Measurements from ENCODE around the gene TEK. TPM values are rescaled to one million over a fixed set of nuclear protein-coding genes. Genes with fewer than 3 reads are reported as not detected.

Gene TEK
- total and polyA plus RNA-seq, 9 donors: 2.0 to 22.2 (median 4.0) TPM

- WGBS, 3 donors: 86 to 91% (median 89%) methylated on average over 2 of the region's 2 CpGs
- H3K4me3 ChIP-seq: no peak overlapping the region
- H3K36me3 ChIP-seq: no peaks in the 10 kb centered on the region
- no peak overlapping the region for H3K27ac ChIP-seq
- no peaks in the 10 kb centered on the region for H3K27me3 ChIP-seq
- intact Hi-C loops (cut with DNase I): no loop called here
- TF ChIP-seq POLR2A (IDR thresholded peaks at IDR 0.05): no peak
- TF ChIP-seq CTCF (IDR thresholded peaks at IDR 0.05): no peak
- TF ChIP-seq EP300 (IDR thresholded peaks at IDR 0.05): no peak
- H3K9me3 ChIP-seq: no peaks in the 10 kb centered on the region
- H3K4me1 ChIP-seq (ENCODE audit: insufficient read depth): peaks cover 3% of the 10 kb centered on the region
- no peak for DNase-seq
These were observed 3.2 kb downstream of the TEK start for GRCh38 chr9:27112235-27112634.

DNA sequence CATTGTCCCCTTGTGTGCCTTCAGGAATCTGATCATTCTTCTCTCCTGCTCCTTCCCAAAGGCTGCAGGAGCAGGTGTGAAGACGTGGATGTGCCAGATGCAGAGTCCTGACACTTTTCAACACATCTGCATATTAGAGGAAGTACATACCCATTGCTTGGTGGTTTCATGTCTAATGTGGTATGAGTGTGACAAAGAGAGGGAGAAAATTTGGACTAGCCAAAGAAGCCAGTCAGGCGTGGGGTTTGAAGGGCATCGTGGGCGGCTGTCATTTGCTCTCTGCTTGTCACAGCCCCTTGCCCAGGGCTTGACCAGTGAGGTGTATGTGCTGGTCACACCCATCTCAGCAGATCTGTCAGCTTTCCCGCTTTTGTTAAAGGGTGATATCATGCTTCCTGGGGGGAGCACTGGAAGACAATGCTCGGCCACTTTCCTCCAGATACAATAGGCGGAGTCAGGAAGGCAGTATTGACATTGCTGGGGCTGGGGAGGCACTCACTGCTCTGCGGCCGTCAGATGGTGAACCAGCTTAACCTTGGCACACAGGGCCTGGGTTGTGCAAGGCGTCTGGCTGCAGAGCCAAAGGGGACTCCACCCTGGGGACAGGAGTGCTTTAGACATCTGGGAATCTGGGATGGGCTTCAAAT, 8.6 kb downstream of the TEK start:
- no peak overlapping the region for H3K27ac ChIP-seq
- H3K36me3 ChIP-seq: no peaks in the 10 kb centered on the region
- H3K9me3 ChIP-seq: no peaks in the 10 kb centered on the region
- no peak for TF ChIP-seq CTCF (IDR thresholded peaks at IDR 0.05)
- no peak for TF ChIP-seq EP300 (IDR thresholded peaks at IDR 0.05)
- no peak for TF ChIP-seq POLR2A (IDR thresholded peaks at IDR 0.05)
- no peak overlapping the region for H3K4me3 ChIP-seq
- intact Hi-C loops (cut with DNase I): no loop called here
- H3K27me3 ChIP-seq: no peaks in the 10 kb centered on the region
- DNase-seq: peak in 1 of 5 donors; percentile 37
- 70 to 72% (median 70%) methylated on average over 10 of the region's 10 CpGs for WGBS, 3 donors
- peaks cover 2% of the 10 kb centered on the region for H3K4me1 ChIP-seq (ENCODE audit: insufficient read depth)

GRCh38 chr9:27118916-27119315, 9.9 kb downstream of the TEK start:
- TF ChIP-seq POLR2A (IDR thresholded peaks at IDR 0.05) (no peak), EP300 (IDR thresholded peaks at IDR 0.05) (no peak), CTCF (IDR thresholded peaks at IDR 0.05) (no peak)
- H3K4me1 ChIP-seq (ENCODE audit: insufficient read depth): peaks cover 2% of the 10 kb centered on the region
- no peak for DNase-seq
- H3K27ac ChIP-seq: no peak overlapping the region
- no peaks in the 10 kb centered on the region for H3K36me3 ChIP-seq
- intact Hi-C loops (cut with DNase I): no loop called here
- no peaks in the 10 kb centered on the region for H3K9me3 ChIP-seq
- WGBS, 3 donors: 88 to 93% (median 90%) methylated on average over 6 of the region's 6 CpGs
- H3K4me3 ChIP-seq: no peak overlapping the region
- no peaks in the 10 kb centered on the region for H3K27me3 ChIP-seq

GRCh38 chr9:27124151-27124550, 15.1 kb downstream of the TEK start:
- intact Hi-C loops (cut with DNase I): no loop called here
- WGBS, 3 donors: 77 to 97% (median 84%) methylated on average over 3 of the region's 3 CpGs
- peaks cover 2% of the 10 kb centered on the region for H3K4me1 ChIP-seq (ENCODE audit: insufficient read depth)
- H3K4me3 ChIP-seq: no peak overlapping the region
- DNase-seq: no peak
- no peaks in the 10 kb centered on the region for H3K27me3 ChIP-seq
- no peaks in the 10 kb centered on the region for H3K36me3 ChIP-seq
- no peak overlapping the region for H3K27ac ChIP-seq
- no peak for TF ChIP-seq POLR2A (IDR thresholded peaks at IDR 0.05)
- no peak for TF ChIP-seq CTCF (IDR thresholded peaks at IDR 0.05)
- no peak for TF ChIP-seq EP300 (IDR thresholded peaks at IDR 0.05)
- no peaks in the 10 kb centered on the region for H3K9me3 ChIP-seq
